Ishikawa (cell line): ENCODE measurements around the gene DSTYK.

Experiments
- CEBPB ChIP-seq: IDR thresholded peaks from 2 replicates; pipeline ENCODE4 v1.6.1; 2012
- CREB1 ChIP-seq: IDR thresholded peaks from 2 replicates; pipeline ENCODE4 v1.6.1; 2012; ENCODE audit warnings: low read depth
- EGR1 ChIP-seq: IDR thresholded peaks from 2 replicates; pipeline ENCODE4 v1.6.1; 2012
- EP300 ChIP-seq: IDR thresholded peaks from 2 replicates; pipeline ENCODE4 v1.6.1; 2012; ENCODE audit warnings: borderline replicate concordance
- FOXM1 ChIP-seq: IDR thresholded peaks from 2 replicates; pipeline ENCODE4 v1.6.1; 2012; ENCODE audit warnings: low read depth, borderline replicate concordance
- NFIC ChIP-seq: IDR thresholded peaks from 2 replicates; pipeline ENCODE4 v1.6.1; 2012
- RAD21 ChIP-seq: IDR thresholded peaks from 2 replicates; pipeline ENCODE4 v1.6.1; 2012; ENCODE audit warnings: low read depth
- REST ChIP-seq: IDR thresholded peaks from 2 replicates; pipeline ENCODE4 v1.6.1; 2012; ENCODE audit warnings: low read depth, mild to moderate bottlenecking
- TAF1 ChIP-seq: IDR thresholded peaks from 2 replicates; pipeline ENCODE4 v1.6.1; 2012; ENCODE audit warnings: low read depth, mild to moderate bottlenecking
- TCF12 ChIP-seq: IDR thresholded peaks from 2 replicates; pipeline ENCODE4 v1.6.1; 2012; ENCODE audit warnings: low read depth
- TEAD4 ChIP-seq: IDR thresholded peaks from 2 replicates; pipeline ENCODE4 v1.6.1; 2012
- YY1 ChIP-seq: IDR thresholded peaks from 2 replicates; pipeline ENCODE4 v1.6.1; 2012; ENCODE audit warnings: low read depth
- ZBTB7A ChIP-seq: IDR thresholded peaks from 2 replicates; pipeline ENCODE4 v1.6.1; 2012; ENCODE audit warnings: low read depth
- TF ChIP-seq, protein P1 (sequence below): IDR thresholded peaks from 2 replicates; pipeline ENCODE4 v1.6.1; 2012
- TF ChIP-seq, protein P2 (sequence below): IDR thresholded peaks from 2 replicates; pipeline ENCODE4 v1.6.1; 2012

DSTYK gene

GRCh38 chr1:205227584-205228013 lies 16.1 kb upstream of the DSTYK start, which contains the start of gene TMCC2:
Gene TMCC2, plus strand, starts transcription at chr1:205227946. Its CDS starts 619 bp downstream, at chr1:205228565.
- TF ChIP-seq CEBPB, result no peak
- TF ChIP-seq TAF1, result 0 out of 2 replicates have a peak, but pooled peaks have one; percentile 41
- 0 out of 2 replicates have a peak, but pooled peaks have one; percentile 12 for TF ChIP-seq CREB1
- no peak for TF ChIP-seq EP300
- no peak for TF ChIP-seq REST
- TF ChIP-seq, protein P1, sequence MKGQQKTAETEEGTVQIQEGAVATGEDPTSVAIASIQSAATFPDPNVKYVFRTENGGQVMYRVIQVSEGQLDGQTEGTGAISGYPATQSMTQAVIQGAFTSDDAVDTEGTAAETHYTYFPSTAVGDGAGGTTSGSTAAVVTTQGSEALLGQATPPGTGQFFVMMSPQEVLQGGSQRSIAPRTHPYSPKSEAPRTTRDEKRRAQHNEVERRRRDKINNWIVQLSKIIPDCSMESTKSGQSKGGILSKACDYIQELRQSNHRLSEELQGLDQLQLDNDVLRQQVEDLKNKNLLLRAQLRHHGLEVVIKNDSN, result no peak
- no peak for TF ChIP-seq FOXM1
- no peak for TF ChIP-seq TCF12
- peak; percentile 79 for TF ChIP-seq EGR1
- peak; percentile 42; the same call in 1 of the 2 replicates for TF ChIP-seq YY1
- TF ChIP-seq RAD21, result no peak
- no peak for TF ChIP-seq TEAD4
- TF ChIP-seq ZBTB7A, result peak; percentile 74; the same call in 1 of the 2 replicates
- TF ChIP-seq NFIC, result no peak
- TF ChIP-seq, protein P2, sequence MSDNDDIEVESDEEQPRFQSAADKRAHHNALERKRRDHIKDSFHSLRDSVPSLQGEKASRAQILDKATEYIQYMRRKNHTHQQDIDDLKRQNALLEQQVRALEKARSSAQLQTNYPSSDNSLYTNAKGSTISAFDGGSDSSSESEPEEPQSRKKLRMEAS, result peak; percentile 34; the same call in 1 of the 2 replicates

GRCh38 chr1:205226868-205227583 lies 15.5 kb upstream of the DSTYK start:
- TF ChIP-seq TAF1, result no peak
- TF ChIP-seq, protein P2, result no peak
- TF ChIP-seq TCF12, result no peak
- TF ChIP-seq YY1, result no peak
- TF ChIP-seq, protein P1, result no peak
- TF ChIP-seq EGR1, result no peak
- no peak for TF ChIP-seq EP300
- TF ChIP-seq REST, result no peak
- TF ChIP-seq CEBPB, result no peak
- TF ChIP-seq CREB1, result no peak
- no peak for TF ChIP-seq NFIC
- no peak for TF ChIP-seq FOXM1
- TF ChIP-seq RAD21, result no peak
- no peak for TF ChIP-seq TEAD4
- TF ChIP-seq ZBTB7A, result no peak

- TF ChIP-seq TEAD4, result no peak
- no peak for TF ChIP-seq TCF12
- no peak for TF ChIP-seq ZBTB7A
- no peak for TF ChIP-seq CEBPB
- TF ChIP-seq, protein P2, result peak; percentile 41; the same call in 1 of the 2 replicates
- peak; percentile 60 for TF ChIP-seq NFIC
- TF ChIP-seq EP300, result no peak
- TF ChIP-seq TAF1, result no peak
- no peak for TF ChIP-seq EGR1
- TF ChIP-seq RAD21, result no peak
- TF ChIP-seq, protein P1, result no peak
- TF ChIP-seq FOXM1, result no peak
- no peak for TF ChIP-seq YY1
Measured at GRCh38 chr1:205225901-205226765, 14.6 kb upstream of the DSTYK start.

DNA sequence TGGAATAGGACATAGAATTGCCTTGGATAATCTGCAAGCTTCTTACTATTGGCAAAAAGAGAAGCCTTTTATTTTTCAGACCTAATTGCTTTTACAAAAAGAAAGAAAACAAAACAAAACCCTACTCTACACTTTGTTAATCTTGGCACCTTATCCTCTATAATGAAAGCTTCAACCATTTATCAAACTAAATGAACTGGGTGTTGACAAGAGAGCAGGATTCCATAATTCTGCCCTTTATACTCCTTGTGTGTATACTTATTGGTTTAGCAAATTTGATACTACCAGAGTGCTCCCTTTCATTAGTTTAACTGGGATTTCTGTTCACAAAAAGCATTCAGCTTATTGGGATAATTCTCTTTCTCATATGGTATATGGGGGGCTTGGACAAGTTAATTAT lies 13.2 kb upstream of the DSTYK start:
- TF ChIP-seq TEAD4 (no peak), NFIC (no peak), CREB1 (no peak), YY1 (no peak), TAF1 (no peak), FOXM1 (no peak), RAD21 (no peak), CEBPB (no peak)
- TF ChIP-seq, protein P1, result no peak
